Nephron (organoid): Measurements from ENCODE around the gene KCNK10.

Experiments used
- H3K27ac Mint-ChIP-seq, 3 experiments: 2 replicates each; pipeline ENCODE4 v1.8.0; 2020; ENCODE audit warnings: mixed read lengths in 3 of 3, mild to moderate bottlenecking in 2 of 3, moderate library complexity in 1 of 3
- H3K27me3 Mint-ChIP-seq: 2 replicates; pipeline ENCODE4 v1.8.0; 2021; ENCODE audit warnings: low read depth, mild to moderate bottlenecking, moderate library complexity, mixed read lengths
- H3K36me3 Mint-ChIP-seq: 2 replicates; pipeline ENCODE4 v1.8.0; 2020; ENCODE audit warnings: low read depth, mixed read lengths
- H3K4me1 Mint-ChIP-seq: 2 replicates; pipeline ENCODE4 v1.8.0; 2020; ENCODE audit warnings: mixed read lengths
- H3K4me3 Mint-ChIP-seq, 3 experiments: 2 replicates each; pipeline ENCODE4 v1.8.0; 2020; ENCODE audit warnings: mild to moderate bottlenecking in 3 of 3, mixed read lengths in 3 of 3, moderate library complexity in 2 of 3
- H3K9me3 Mint-ChIP-seq: 2 replicates; pipeline ENCODE4 v1.8.0; 2020; ENCODE audit warnings: mixed read lengths
- TF ChIP-seq, protein P1 (sequence below), 3 experiments: fragments of 200-600 bp; sonication (generic); IDR thresholded peaks; one replicate each; pipeline ENCODE4 v1.5.0; 2021; ENCODE audit warnings: antibody characterized with exemption in 3 of 3; ENCODE audit not compliant: unreplicated experiment in 3 of 3

The KCNK10 gene, protein sequence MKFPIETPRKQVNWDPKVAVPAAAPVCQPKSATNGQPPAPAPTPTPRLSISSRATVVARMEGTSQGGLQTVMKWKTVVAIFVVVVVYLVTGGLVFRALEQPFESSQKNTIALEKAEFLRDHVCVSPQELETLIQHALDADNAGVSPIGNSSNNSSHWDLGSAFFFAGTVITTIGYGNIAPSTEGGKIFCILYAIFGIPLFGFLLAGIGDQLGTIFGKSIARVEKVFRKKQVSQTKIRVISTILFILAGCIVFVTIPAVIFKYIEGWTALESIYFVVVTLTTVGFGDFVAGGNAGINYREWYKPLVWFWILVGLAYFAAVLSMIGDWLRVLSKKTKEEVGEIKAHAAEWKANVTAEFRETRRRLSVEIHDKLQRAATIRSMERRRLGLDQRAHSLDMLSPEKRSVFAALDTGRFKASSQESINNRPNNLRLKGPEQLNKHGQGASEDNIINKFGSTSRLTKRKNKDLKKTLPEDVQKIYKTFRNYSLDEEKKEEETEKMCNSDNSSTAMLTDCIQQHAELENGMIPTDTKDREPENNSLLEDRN

DNA sequence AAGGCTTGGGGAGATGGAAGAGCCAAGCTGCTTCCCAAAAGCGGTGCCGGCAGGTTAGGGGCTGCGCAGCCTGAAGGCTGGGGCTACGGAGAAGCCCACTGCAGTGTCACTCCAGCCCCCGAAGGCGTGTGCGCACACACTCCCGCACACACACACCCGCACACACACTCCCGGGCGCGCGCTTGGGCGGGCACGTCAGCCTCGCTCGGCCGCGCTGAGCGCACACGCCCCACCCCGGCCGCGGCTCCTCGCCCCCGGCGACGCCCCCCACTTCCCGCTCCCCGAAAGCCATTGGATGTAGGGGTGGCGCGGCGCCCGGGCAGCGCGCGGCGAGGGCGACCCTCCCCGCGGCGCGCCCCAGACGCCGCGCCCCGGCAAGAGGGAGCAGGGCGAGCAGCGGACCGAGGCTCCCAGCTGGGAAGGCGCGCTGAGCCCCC is at the start of gene KCNK10:
Gene KCNK10 (minus strand): TSS at position 184 of the 437 bp plus-strand sequence. CDS start 471 bp downstream, outside the sequence.
- H3K36me3 Mint-ChIP-seq, result no peaks in the 10 kb centered on the region
- no peaks in the 10 kb centered on the region for H3K4me1 Mint-ChIP-seq
- no peak within 1 kb of the TSS for H3K27ac Mint-ChIP-seq
- TF ChIP-seq, protein P1, sequence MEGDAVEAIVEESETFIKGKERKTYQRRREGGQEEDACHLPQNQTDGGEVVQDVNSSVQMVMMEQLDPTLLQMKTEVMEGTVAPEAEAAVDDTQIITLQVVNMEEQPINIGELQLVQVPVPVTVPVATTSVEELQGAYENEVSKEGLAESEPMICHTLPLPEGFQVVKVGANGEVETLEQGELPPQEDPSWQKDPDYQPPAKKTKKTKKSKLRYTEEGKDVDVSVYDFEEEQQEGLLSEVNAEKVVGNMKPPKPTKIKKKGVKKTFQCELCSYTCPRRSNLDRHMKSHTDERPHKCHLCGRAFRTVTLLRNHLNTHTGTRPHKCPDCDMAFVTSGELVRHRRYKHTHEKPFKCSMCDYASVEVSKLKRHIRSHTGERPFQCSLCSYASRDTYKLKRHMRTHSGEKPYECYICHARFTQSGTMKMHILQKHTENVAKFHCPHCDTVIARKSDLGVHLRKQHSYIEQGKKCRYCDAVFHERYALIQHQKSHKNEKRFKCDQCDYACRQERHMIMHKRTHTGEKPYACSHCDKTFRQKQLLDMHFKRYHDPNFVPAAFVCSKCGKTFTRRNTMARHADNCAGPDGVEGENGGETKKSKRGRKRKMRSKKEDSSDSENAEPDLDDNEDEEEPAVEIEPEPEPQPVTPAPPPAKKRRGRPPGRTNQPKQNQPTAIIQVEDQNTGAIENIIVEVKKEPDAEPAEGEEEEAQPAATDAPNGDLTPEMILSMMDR (IDR thresholded peaks at IDR 0.05; ENCODE audit: unreplicated experiment in 3 of 3), result no peak
- H3K9me3 Mint-ChIP-seq, result peaks cover 6% of the 10 kb centered on the region
- H3K4me3 Mint-ChIP-seq, result peak within 1 kb of the TSS; percentile 82 to 84 (median 83)
- H3K27me3 Mint-ChIP-seq, result peaks cover 47% of the 10 kb centered on the region

DNA sequence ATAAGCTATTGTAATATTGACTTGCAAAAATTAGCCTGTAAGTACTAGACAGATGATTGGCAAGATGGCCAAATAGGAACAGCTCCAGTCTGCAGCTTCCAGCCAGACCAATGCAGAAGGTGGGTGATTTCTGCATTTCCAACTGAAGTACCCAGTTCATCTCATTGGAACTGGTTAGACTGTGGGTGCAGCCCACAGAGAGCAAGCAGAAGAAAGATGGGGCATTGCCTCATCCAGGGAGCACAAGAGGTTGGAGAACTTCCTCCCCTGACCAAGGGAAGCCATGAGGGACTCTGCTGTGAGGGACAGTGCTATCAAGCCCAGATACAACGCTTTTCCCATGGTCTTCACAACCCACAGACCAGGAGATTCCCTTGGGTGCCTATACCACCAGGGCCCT is 46.4 kb upstream of the KCNK10 start:
- H3K36me3 Mint-ChIP-seq, result no peaks in the 10 kb centered on the region
- H3K4me1 Mint-ChIP-seq, result no peaks in the 10 kb centered on the region
- H3K27ac Mint-ChIP-seq, result no peak overlapping the region
- TF ChIP-seq, protein P1 (IDR thresholded peaks at IDR 0.05; ENCODE audit: unreplicated experiment in 3 of 3), result no peak
- H3K9me3 Mint-ChIP-seq, result peaks cover 11% of the 10 kb centered on the region
- no peak overlapping the region for H3K4me3 Mint-ChIP-seq
- H3K27me3 Mint-ChIP-seq, result peaks cover 9% of the 10 kb centered on the region

DNA sequence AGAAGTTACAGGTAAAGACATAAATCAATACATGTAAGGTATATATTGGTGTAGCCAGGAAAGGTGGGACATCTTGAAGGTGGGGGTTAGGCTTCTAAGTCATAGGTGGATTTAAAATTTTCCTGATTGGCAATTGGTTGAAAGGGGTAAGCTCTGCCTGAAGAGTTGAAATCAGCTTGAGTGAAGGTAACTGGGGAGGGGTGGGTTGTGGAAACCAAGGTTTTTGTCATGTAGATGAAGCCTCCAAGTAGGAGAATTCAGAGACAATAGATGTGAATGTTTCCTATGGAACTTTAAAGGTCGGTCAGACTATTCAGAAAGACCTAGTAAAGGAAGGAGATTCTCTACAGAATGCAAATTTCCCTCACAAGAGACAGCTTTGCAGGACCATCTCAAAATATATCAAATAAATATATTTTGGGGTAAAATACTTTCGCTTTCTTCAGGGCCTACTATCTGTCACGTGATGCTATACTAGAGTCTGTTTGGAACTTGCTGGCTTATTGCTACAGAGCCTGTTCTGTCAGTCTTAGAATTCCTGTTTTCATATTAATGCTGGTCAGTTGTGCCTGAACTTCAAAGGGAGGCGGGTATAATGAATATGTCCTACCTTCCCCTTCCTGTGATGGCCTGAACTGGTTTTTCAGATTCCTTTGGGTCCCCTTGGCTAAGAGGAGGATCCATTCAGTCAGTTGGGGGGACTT is 41.8 kb upstream of the KCNK10 start:
- peaks cover 2% of the 10 kb centered on the region for H3K9me3 Mint-ChIP-seq
- H3K27me3 Mint-ChIP-seq, result peaks cover 7% of the 10 kb centered on the region
- H3K4me1 Mint-ChIP-seq, result no peaks in the 10 kb centered on the region
- H3K4me3 Mint-ChIP-seq, result no peak overlapping the region
- no peaks in the 10 kb centered on the region for H3K36me3 Mint-ChIP-seq
- H3K27ac Mint-ChIP-seq, result no peak overlapping the region
- TF ChIP-seq, protein P1 (IDR thresholded peaks at IDR 0.05; ENCODE audit: unreplicated experiment in 3 of 3), result no peak

DNA sequence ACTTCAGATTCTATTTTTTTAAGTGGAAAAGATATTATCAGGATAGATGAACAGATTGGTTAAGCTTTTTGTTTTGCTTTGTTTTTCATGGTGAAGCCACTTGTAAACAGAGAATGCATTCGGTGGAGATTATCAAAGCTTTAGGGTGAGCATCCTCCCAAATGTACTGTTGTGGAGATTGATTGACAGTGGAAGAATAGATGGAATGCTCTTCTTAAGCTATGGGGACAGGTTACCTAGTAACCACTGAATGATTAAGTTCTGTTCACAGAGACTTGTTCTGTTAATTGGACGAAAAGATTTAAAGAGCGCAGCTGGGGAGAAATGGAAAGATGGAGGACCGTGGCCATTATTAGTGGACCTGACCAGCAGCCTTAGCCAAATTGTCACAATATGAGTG is 40.6 kb upstream of the KCNK10 start:
- Mint-ChIP-seq H3K4me3 (no peak overlapping the region), H3K4me1 (no peaks in the 10 kb centered on the region), H3K9me3 (peaks cover 1% of the 10 kb centered on the region), H3K27me3 (peaks cover 7% of the 10 kb centered on the region), H3K27ac (no peak overlapping the region), H3K36me3 (no peaks in the 10 kb centered on the region)
- TF ChIP-seq, protein P1 (IDR thresholded peaks at IDR 0.05; ENCODE audit: unreplicated experiment in 3 of 3), result no peak

DNA sequence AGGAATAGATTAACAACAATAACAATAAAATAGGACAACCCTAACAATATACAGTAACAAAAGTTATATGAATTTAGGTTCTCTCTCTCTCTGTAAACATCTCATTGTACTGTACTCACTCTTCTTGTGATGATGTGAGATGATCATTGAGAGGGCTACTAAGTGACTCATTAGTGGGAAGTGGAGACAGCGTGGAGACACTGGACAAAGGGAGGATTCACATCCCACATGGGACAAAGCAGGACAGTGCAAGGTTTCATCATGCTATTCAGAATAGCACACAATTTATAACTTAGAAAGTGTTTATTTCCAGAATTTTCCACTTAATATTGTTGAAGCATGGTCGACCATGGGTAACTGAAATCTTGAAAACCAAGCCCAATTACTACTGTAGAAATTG is 36.4 kb upstream of the KCNK10 start:
- Mint-ChIP-seq H3K9me3 (no peaks in the 10 kb centered on the region), H3K27ac (no peak overlapping the region), H3K36me3 (no peaks in the 10 kb centered on the region), H3K4me1 (no peaks in the 10 kb centered on the region), H3K27me3 (peaks cover 15% of the 10 kb centered on the region), H3K4me3 (no peak overlapping the region)
- TF ChIP-seq, protein P1 (IDR thresholded peaks at IDR 0.05; ENCODE audit: unreplicated experiment in 3 of 3), result no peak
